K562 (cell line): ENCODE data around the gene IFT122. TPM values are rescaled to one million over a fixed set of nuclear protein-coding genes. Genes with fewer than 3 reads are reported as not detected.

Experiments
- ATAC-seq: fragments of 200-7000 bp; cut with Tn5 transposase; 3 replicates; pipeline ENCODE4 v1.9.1; 2020; ENCODE audit warnings: moderate library complexity
- BruUV-seq: library from RNA; stranded (reverse); fragments of 400-500 nt; replicated peaks from 2 replicates; lab custom pipeline; 2021; lab: Mats Ljungman, UMichigan
- CTCF ChIA-PET: fragments of 300-600 bp; formaldehyde crosslinking; extraction: SDS; loops from one replicate; lab custom pipeline; 2021; ENCODE audit warnings: low intra/inter-chr PET ratio; lab: Yijun Ruan, JAX
- POLR2A ChIA-PET: fragments of 300-600, 350-650 bp; sonication (Branson Sonifier 250); formaldehyde crosslinking; extraction: SDS; loops from one replicate; lab custom pipeline; 2021; ENCODE audit warnings: antibody characterized with exemption, inconsistent platforms; lab: Yijun Ruan, JAX
- DNase-seq, 4 experiments: peaks; one replicate each; pipeline versions ENCODE4 v3.0.0 to v3.0.0-alpha.2; 2011 to 2018; ENCODE audit warnings: low spot score in 3 of 4, mixed read lengths in 3 of 4; ENCODE audit errors: extremely low read depth in 1 of 4
- FAIRE-seq: peaks from 2 replicates; lab custom pipeline; 2011; peaks lifted over from hg19 to GRCh38; lab: Jason Lieb, UNC
- H2AFZ ChIP-seq: 2 replicates; pipeline ENCODE4 v1.6.0; 2011; ENCODE audit warnings: low read depth, low read length, control low read depth, inconsistent platforms
- H3K27ac ChIP-seq: fragments of 200-600 bp; 3 replicates; pipeline ENCODE4 v1.8.0; 2011; ENCODE audit warnings: low read depth, mild to moderate bottlenecking, control low read depth, inconsistent platforms, low read length, moderate library complexity, mixed read lengths; ENCODE audit errors: extremely low read depth
- H3K27me3 ChIP-seq, 2 experiments: fragments of 300-600 bp in 1 of 2; 2 replicates in 1 of 2; 3 replicates in 1 of 2; pipeline versions ENCODE4 v1.6.0 to v1.8.0; 2011; ENCODE audit warnings: inconsistent platforms in 2 of 2, low read length in 2 of 2, mild to moderate bottlenecking in 1 of 2, mixed read lengths in 1 of 2, moderate library complexity in 1 of 2; ENCODE audit not compliant: control insufficient read depth in 2 of 2, insufficient read depth in 2 of 2
- H3K36me3 ChIP-seq: fragments of 300-600 bp; 3 replicates; pipeline ENCODE4 v1.8.0; 2011; ENCODE audit warnings: mild to moderate bottlenecking, low read length, inconsistent platforms; ENCODE audit not compliant: control insufficient read depth, insufficient read depth
- H3K4me1 ChIP-seq, 2 experiments: fragments of 200-600 bp in 1 of 2; replicated peaks in 1 of 2; 2 replicates in 1 of 2; 3 replicates in 1 of 2; pipeline versions ENCODE4 v1.5.1 to v1.8.0; 2011; ENCODE audit warnings: inconsistent platforms in 2 of 2, low read length in 2 of 2, mild to moderate bottlenecking in 1 of 2, mixed read lengths in 1 of 2, moderate library complexity in 1 of 2; ENCODE audit not compliant: control insufficient read depth in 2 of 2, insufficient read depth in 2 of 2
- H3K4me2 ChIP-seq: 2 replicates; pipeline ENCODE4 v1.6.1; 2011; ENCODE audit warnings: low read length, control low read depth, inconsistent platforms, mixed read lengths; ENCODE audit not compliant: insufficient read depth
- H3K4me3 ChIP-seq: fragments of 200-600 bp; sonication (generic), shearing (Covaris generic); 2 replicates; pipeline ENCODE4 v1.5.1; 2016; ENCODE audit warnings: control low read depth, inconsistent platforms
- H3K79me2 ChIP-seq: fragments of 200-600 bp; 3 replicates; pipeline ENCODE4 v1.8.0; 2011; ENCODE audit warnings: low read length, inconsistent platforms; ENCODE audit not compliant: control insufficient read depth, insufficient read depth
- H3K9ac ChIP-seq, 2 experiments: 2 replicates each; pipeline versions ENCODE4 v1.6.0 to v1.6.1; 2011; ENCODE audit warnings: low read depth in 2 of 2, low read length in 2 of 2, control low read depth in 1 of 2, inconsistent platforms in 1 of 2, mild to moderate bottlenecking in 1 of 2, mixed read lengths in 1 of 2; ENCODE audit not compliant: insufficient read depth in 1 of 2
- H3K9me1 ChIP-seq: one replicate; pipeline ENCODE4 v1.6.0; 2011; ENCODE audit warnings: inconsistent platforms, mild to moderate bottlenecking, low read length, moderate library complexity; ENCODE audit not compliant: control insufficient read depth, insufficient read depth
- H3K9me3 ChIP-seq: replicated peaks from 2 replicates; pipeline ENCODE4 v1.5.1; 2011; ENCODE audit warnings: low read depth, low read length, inconsistent platforms; ENCODE audit not compliant: control insufficient read depth, insufficient read depth
- H4K20me1 ChIP-seq: replicated peaks from 2 replicates; pipeline ENCODE4 v1.6.1; 2011; ENCODE audit warnings: low read length, inconsistent platforms, mixed read lengths; ENCODE audit not compliant: control insufficient read depth, insufficient read depth
- ADNP ChIP-seq: fragments of 200-800 bp; sonication (Bioruptor generic); IDR thresholded peaks from 2 replicates; pipeline ENCODE4 v1.6.1; 2016; ENCODE audit warnings: missing genetic modification characterization, missing compliant biosample characterization
- CREM ChIP-seq: IDR thresholded peaks from 2 replicates; pipeline ENCODE4 v1.6.1; 2014; ENCODE audit warnings: antibody characterized with exemption, low read depth
- HMGN3 ChIP-seq: IDR thresholded peaks from 2 replicates; pipeline ENCODE4 v1.6.1; 2011; ENCODE audit warnings: borderline replicate concordance, low read depth, mild to moderate bottlenecking, mixed read lengths, low read length; ENCODE audit not compliant: insufficient read length; ENCODE audit errors: extremely low read depth
- L3MBTL2 ChIP-seq: fragments of 450-650 bp; IDR thresholded peaks from 2 replicates; pipeline ENCODE4 v1.6.1; 2016; ENCODE audit warnings: mild to moderate bottlenecking, moderate library complexity
- PATZ1 ChIP-seq: fragments of 250-450 bp; sonication (Bioruptor Pico); IDR thresholded peaks from 2 replicates; pipeline ENCODE4 v1.5.0; 2020; ENCODE audit warnings: mild to moderate bottlenecking, borderline replicate concordance
- PRPF4 ChIP-seq: fragments of 200-400 bp; formaldehyde crosslinking; IDR thresholded peaks from one replicate; pipeline ENCODE4 v1.6.1; 2017; ENCODE audit warnings: low read length, low read depth, mild to moderate bottlenecking; ENCODE audit not compliant: insufficient read depth, poor library complexity, severe bottlenecking
- RBBP5 ChIP-seq: fragments of 200-600 bp; sonication (generic); IDR thresholded peaks from 2 replicates; pipeline ENCODE4 v1.6.1; 2012; ENCODE audit warnings: borderline replicate concordance, mild to moderate bottlenecking, low read length, control low read depth, inconsistent platforms; ENCODE audit not compliant: insufficient read depth, poor library complexity, severe bottlenecking
- ZFX ChIP-seq: sonication (generic); formaldehyde crosslinking; IDR thresholded peaks from 2 replicates; pipeline ENCODE4 v1.8.0; 2022; ENCODE audit warnings: mild to moderate bottlenecking, missing genetic modification reagents, moderate library complexity
- WGBS: fragments of 100-300 bp; shearing (Covaris generic); methylation state at CpG from one replicate; pipeline ENCODE4 v1.1.6; 2016; ENCODE audit warnings: low coverage, mixed read lengths; ENCODE audit not compliant: insufficient coverage; ENCODE audit errors: missing lambda C conversion rate; 5-methylcytosine and 5-hydroxymethylcytosine counted together
- in situ Hi-C: fragments of 300-500 bp; cut with MboI; formaldehyde crosslinking; loops from 4 replicates; pipeline ENCODE4 v1.15.0; 2018; ENCODE audit warnings: inconsistent platforms, mixed read lengths
- intact Hi-C: fragments of 100-400 bp; cut with micrococcal nuclease; formaldehyde crosslinking; loops from 2 replicates; pipeline ENCODE4 v1.14.2; 2022
- polyA plus RNA-seq, 8 experiments: library from polyadenylated mRNA; depleted of rRNA in 4 of 8; stranded (reverse) in 5 of 8; unstranded in 3 of 8; fragments of >200 nt; fragmentation: Nextera tagmentation in 2 of 8; fragmentation: Illumina TruSeq in 1 of 8; extraction: Ambion mirVana in 2 of 8; extraction: Trizol in 1 of 8; gene quantifications; 2 replicates each; pipeline versions ENCODE4 v1.2.1 to v1.2.3, GENCODE V29; 2011 to 2014; ENCODE audit warnings: inconsistent platforms in 1 of 8, missing spikeins in 1 of 8
- total RNA-seq, 7 experiments: library from RNA; depleted of rRNA in 6 of 7; stranded (reverse); fragments of >200 nt in 6 of 7; fragmentation: Illumina TruSeq in 2 of 7; extraction: Trizol in 2 of 7; gene quantifications; 2 replicates each; pipeline versions ENCODE4 v1.2.1 to v1.2.3, GENCODE V29; 2011 to 2021; ENCODE audit warnings: low replicate concordance in 1 of 7
- TF ChIP-seq, protein P1 (sequence below), 2 experiments: fragments of 450-650 bp; conservative IDR thresholded peaks; 2 replicates each; pipeline ENCODE4 v1.6.1; 2017; ENCODE audit warnings: mild to moderate bottlenecking in 2 of 2, moderate library complexity in 2 of 2
- TF ChIP-seq, protein P2 (sequence below), 2 experiments: fragments of 450-650 bp; IDR thresholded peaks; 2 replicates each; pipeline ENCODE4 v1.6.1; 2016
- TF ChIP-seq, protein P3 (sequence below): sonication (generic); formaldehyde crosslinking; IDR thresholded peaks from 2 replicates; pipeline ENCODE4 v1.9.0; 2022; ENCODE audit warnings: mild to moderate bottlenecking, missing genetic modification reagents

The IFT122 gene
- total and polyA plus RNA-seq, 9 of the 15 experiments (the other 6 are each of a cell fraction or from before 2014, with no cell fraction given), result 2.4 to 11.5 (median 7.7) TPM

- no peak for TF ChIP-seq PATZ1 (CRISPR knock-in tag)
- TF ChIP-seq PRPF4, result no peak
These were observed 21.6 kb downstream of the IFT122 start (continued) for GRCh38 chr3:129461461-129462146.

DNA sequence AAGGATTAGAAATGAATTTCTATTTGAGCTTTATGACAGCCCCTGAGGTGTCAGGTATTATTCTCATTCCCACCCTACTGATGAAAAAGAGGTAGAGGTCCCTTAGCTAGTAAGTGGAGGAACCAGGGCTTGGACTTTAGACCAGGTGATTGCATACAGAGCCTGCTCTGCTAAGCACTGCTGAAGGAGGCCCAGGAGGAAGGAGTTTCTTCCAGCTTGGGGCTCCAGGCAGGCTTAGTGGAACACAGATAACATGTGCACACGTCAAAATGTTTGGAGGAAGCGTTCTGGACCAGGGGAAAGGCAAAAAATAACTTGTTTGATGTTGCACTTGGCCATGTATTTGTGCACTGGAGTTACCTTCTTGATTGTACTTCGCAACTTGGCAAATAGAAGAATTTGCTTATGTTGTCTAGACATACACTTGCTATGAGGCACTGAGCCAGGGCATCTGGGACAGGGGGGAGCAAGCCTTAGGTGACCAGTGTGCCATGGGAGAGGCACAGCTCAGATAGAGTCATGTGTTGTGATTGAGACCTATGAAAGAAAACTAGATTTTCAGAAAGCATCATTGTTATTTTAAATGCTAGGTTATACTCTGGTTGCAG, 22.4 kb downstream of the IFT122 start:
- no peaks in the 10 kb centered on the region for H3K9me1 ChIP-seq
- POLR2A ChIA-PET, result interaction anchor here (0.6 to 1.8 kb wide), 9 partner anchors 9 to 49 kb away, joined by 3 to 14 read pairs (median 5); partner anchors contain the start of genes IFT122 and MBD4
- H3K4me3 ChIP-seq, result no peak overlapping the region
- H3K27ac ChIP-seq, result peak overlapping the region; percentile 99
- 30% methylated on average over 3 of the region's 3 CpGs for WGBS
- H3K27me3 ChIP-seq, result no peaks in the 10 kb centered on the region
- H3K36me3 ChIP-seq, result peaks cover 4% of the 10 kb centered on the region; the same call in 1 of the 3 replicates
- DNase-seq (peak in 3 of 4 experiments; percentile 26 to 60 (median 29)), FAIRE-seq (peak; percentile 65), ATAC-seq (peak; percentile 72)
- H3K4me2 ChIP-seq, result peak overlapping the region; percentile 90
- H4K20me1 ChIP-seq, result no peaks in the 10 kb centered on the region
- in situ Hi-C loops (no loop called here), intact Hi-C loops (no loop called here)
- CTCF ChIA-PET, result no interaction called here
- H3K9me3 ChIP-seq, result no peaks in the 10 kb centered on the region
- peaks cover 14 to 39% of the 10 kb centered on the region in 2 experiments for H3K4me1 ChIP-seq
- no TSS peak for BruUV-seq
- H3K9ac ChIP-seq, result peak overlapping the region in 1 of 2 experiments; percentile 86; a peak in 2 of 4 replicates
- H2AFZ ChIP-seq, result peak overlapping the region; percentile 44
- H3K79me2 ChIP-seq, result no peaks in the 10 kb centered on the region
- TF ChIP-seq, protein P1, sequence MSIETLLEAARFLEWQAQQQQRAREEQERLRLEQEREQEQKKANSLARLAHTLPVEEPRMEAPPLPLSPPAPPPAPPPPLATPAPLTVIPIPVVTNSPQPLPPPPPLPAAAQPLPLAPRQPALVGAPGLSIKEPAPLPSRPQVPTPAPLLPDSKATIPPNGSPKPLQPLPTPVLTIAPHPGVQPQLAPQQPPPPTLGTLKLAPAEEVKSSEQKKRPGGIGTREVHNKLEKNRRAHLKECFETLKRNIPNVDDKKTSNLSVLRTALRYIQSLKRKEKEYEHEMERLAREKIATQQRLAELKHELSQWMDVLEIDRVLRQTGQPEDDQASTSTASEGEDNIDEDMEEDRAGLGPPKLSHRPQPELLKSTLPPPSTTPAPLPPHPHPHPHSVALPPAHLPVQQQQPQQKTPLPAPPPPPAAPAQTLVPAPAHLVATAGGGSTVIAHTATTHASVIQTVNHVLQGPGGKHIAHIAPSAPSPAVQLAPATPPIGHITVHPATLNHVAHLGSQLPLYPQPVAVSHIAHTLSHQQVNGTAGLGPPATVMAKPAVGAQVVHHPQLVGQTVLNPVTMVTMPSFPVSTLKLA (conservative IDR thresholded peaks at IDR 0.05), result 0 out of 4 replicates have a peak, but pooled peaks of 1 of the 2 experiments have one; percentile 4
- peak; percentile 27; the same call in 1 of the 2 replicates for TF ChIP-seq L3MBTL2
- TF ChIP-seq, protein P2, sequence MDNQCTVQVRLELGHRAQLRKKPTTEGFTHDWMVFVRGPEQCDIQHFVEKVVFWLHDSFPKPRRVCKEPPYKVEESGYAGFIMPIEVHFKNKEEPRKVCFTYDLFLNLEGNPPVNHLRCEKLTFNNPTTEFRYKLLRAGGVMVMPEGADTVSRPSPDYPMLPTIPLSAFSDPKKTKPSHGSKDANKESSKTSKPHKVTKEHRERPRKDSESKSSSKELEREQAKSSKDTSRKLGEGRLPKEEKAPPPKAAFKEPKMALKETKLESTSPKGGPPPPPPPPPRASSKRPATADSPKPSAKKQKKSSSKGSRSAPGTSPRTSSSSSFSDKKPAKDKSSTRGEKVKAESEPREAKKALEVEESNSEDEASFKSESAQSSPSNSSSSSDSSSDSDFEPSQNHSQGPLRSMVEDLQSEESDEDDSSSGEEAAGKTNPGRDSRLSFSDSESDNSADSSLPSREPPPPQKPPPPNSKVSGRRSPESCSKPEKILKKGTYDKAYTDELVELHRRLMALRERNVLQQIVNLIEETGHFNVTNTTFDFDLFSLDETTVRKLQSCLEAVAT (IDR thresholded peaks at IDR 0.05), result peak in 1 of 2 experiments; percentile 97; a peak in 2 of 4 replicates
- 0 out of 2 replicates have a peak, but pooled peaks have one; percentile 23 for TF ChIP-seq CREM
- TF ChIP-seq RBBP5, result peak; percentile 24
- TF ChIP-seq, protein P3, sequence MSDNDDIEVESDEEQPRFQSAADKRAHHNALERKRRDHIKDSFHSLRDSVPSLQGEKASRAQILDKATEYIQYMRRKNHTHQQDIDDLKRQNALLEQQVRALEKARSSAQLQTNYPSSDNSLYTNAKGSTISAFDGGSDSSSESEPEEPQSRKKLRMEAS (CRISPR knock-in tag), result peak; percentile 63
- 0 out of 2 replicates have a peak, but pooled peaks have one; percentile 3 for TF ChIP-seq ADNP (tag)
- TF ChIP-seq HMGN3, result no peak
- TF ChIP-seq ZFX, result peak; percentile 37; the same call in 1 of the 2 replicates
